Vagina (tissue), 2 donors: ENCODE results near the gene PLXDC1. TPM values are rescaled to one million over a fixed set of nuclear protein-coding genes. Genes with fewer than 3 reads are reported as not detected.
"Not testable (repeated sequence)": the region's sequence is repeated elsewhere in the genome, so short reads cannot be mapped to it uniquely, and the experiment has no call there.

Experiments
- DNase-seq, 2 donors: peaks; one replicate each; pipeline ENCODE4 v3.0.0-alpha.2; 2017; ENCODE audit errors: extremely low spot score in 2 of 2
- H3K27ac ChIP-seq: fragments of 200-600 bp; sonication (generic); one replicate; pipeline ENCODE4 v1.5.1; 2019
- H3K27me3 ChIP-seq: fragments of 200-600 bp; sonication (generic); one replicate; pipeline ENCODE4 v1.5.1; 2019
- H3K36me3 ChIP-seq, 2 donors: fragments of 200-600 bp; sonication (generic); one replicate each; pipeline ENCODE4 v1.5.1; 2017 to 2019
- H3K4me1 ChIP-seq: fragments of 200-600 bp; sonication (generic); one replicate; pipeline ENCODE4 v1.5.1; 2019
- H3K4me3 ChIP-seq, 2 donors: fragments of 200-600 bp; sonication (generic); 1 replicate in 1 of 2; 2 replicates in 1 of 2; pipeline ENCODE4 v1.5.1; 2016 to 2019
- H3K9me3 ChIP-seq: fragments of 200-600 bp; sonication (generic); one replicate; pipeline ENCODE4 v1.5.1; 2019
- CTCF ChIP-seq, 3 experiments: fragments of 450-650 bp in 2 of 3; fragments of 200-600 bp in 1 of 3; sonication (generic) in 1 of 3; IDR thresholded peaks; one replicate each; pipeline ENCODE4 v1.5.1; 2017 to 2019; ENCODE audit warnings: antibody characterized with exemption in 3 of 3, mild to moderate bottlenecking in 2 of 3, moderate library complexity in 2 of 3
- POLR2A ChIP-seq, 2 donors: fragments of 450-650 bp; IDR thresholded peaks; one replicate each; pipeline ENCODE4 v1.6.1; 2017; ENCODE audit warnings: antibody characterized with exemption in 2 of 2, mild to moderate bottlenecking in 2 of 2, moderate library complexity in 2 of 2
- POLR2AphosphoS5 ChIP-seq, 2 donors: sonication (generic); formaldehyde crosslinking; IDR thresholded peaks; one replicate each; pipeline ENCODE4 v1.9.0; 2017; ENCODE audit warnings: antibody characterized with exemption in 2 of 2, mild to moderate bottlenecking in 2 of 2, low read depth in 1 of 2; ENCODE audit not compliant: insufficient read depth in 1 of 2
- intact Hi-C: fragments of 100-400 bp; cut with DNase I; formaldehyde crosslinking; loops from one replicate; pipeline ENCODE4 v1.15.1; 2023
- total RNA-seq: library from RNA; depleted of rRNA; stranded (reverse); fragments of >200 nt; gene quantifications from one replicate; pipeline ENCODE4 v1.2.3, GENCODE V29; 2016

The PLXDC1 gene
- total RNA-seq, 1 donor from 2014 or later = 6.6 TPM

GRCh38 chr17:39051001-39051585 is 100.3 kb downstream of the PLXDC1 start:
- intact Hi-C loops = no loop called here
- no peaks in the 10 kb centered on the region for H3K27me3 ChIP-seq
- H3K4me3 ChIP-seq = no peak overlapping the region
- DNase-seq = no peak
- H3K27ac ChIP-seq = no peak overlapping the region
- TF ChIP-seq POLR2A (IDR thresholded peaks at IDR 0.05) (no peak), CTCF (IDR thresholded peaks at IDR 0.05) (no peak), POLR2AphosphoS5 (IDR thresholded peaks at IDR 0.05; ENCODE audit: insufficient read depth in 1 of 2, low read depth in 1 of 2) (no peak)
- H3K4me1 ChIP-seq = no peaks in the 10 kb centered on the region
- no peaks in the 10 kb centered on the region for H3K36me3 ChIP-seq
- H3K9me3 ChIP-seq = peaks cover 11% of the 10 kb centered on the region

- H3K36me3 ChIP-seq = no peaks in the 10 kb centered on the region
- TF ChIP-seq POLR2AphosphoS5 (IDR thresholded peaks at IDR 0.05; ENCODE audit: insufficient read depth in 1 of 2, low read depth in 1 of 2) = no peak
- no peak for TF ChIP-seq CTCF (IDR thresholded peaks at IDR 0.05)
- TF ChIP-seq POLR2A (IDR thresholded peaks at IDR 0.05) = no peak
- H3K4me3 ChIP-seq = no peak overlapping the region
- DNase-seq = no peak
- no peak overlapping the region for H3K27ac ChIP-seq
- peaks cover 13% of the 10 kb centered on the region for H3K9me3 ChIP-seq
- no peaks in the 10 kb centered on the region for H3K4me1 ChIP-seq
- H3K27me3 ChIP-seq = no peaks in the 10 kb centered on the region
- intact Hi-C loops = no loop called here
Observed at GRCh38 chr17:39045948-39046679, 105.3 kb downstream of the PLXDC1 start.

GRCh38 chr17:39036009-39036408 is 115.4 kb downstream of the PLXDC1 start:
- Histone ChIP-seq H3K36me3 (no peaks in the 10 kb centered on the region), H3K4me3 (no peak overlapping the region), H3K27me3 (no peaks in the 10 kb centered on the region), H3K4me1 (no peaks in the 10 kb centered on the region), H3K27ac (no peak overlapping the region), H3K9me3 (no peaks in the 10 kb centered on the region)
- TF ChIP-seq POLR2A (IDR thresholded peaks at IDR 0.05) (no peak), POLR2AphosphoS5 (IDR thresholded peaks at IDR 0.05; ENCODE audit: insufficient read depth in 1 of 2, low read depth in 1 of 2) (no peak), CTCF (IDR thresholded peaks at IDR 0.05) (no peak)
- intact Hi-C loops = no loop called here
- DNase-seq = no peak

- H3K4me3 ChIP-seq, intact Hi-C loops, H3K27me3 ChIP-seq, H3K36me3 ChIP-seq, H3K4me1 ChIP-seq, H3K9me3 ChIP-seq, H3K27ac ChIP-seq, DNase-seq: not testable (repeated sequence)
Observed at GRCh38 chr17:39035578-39035977, 115.9 kb downstream of the PLXDC1 start.

- no peaks in the 10 kb centered on the region for H3K9me3 ChIP-seq
- no peak overlapping the region for H3K27ac ChIP-seq
- H3K27me3 ChIP-seq = no peaks in the 10 kb centered on the region
- H3K4me3 ChIP-seq = no peak overlapping the region
- no peaks in the 10 kb centered on the region for H3K36me3 ChIP-seq
- DNase-seq = no peak
- peaks cover 12% of the 10 kb centered on the region for H3K4me1 ChIP-seq
- TF ChIP-seq POLR2AphosphoS5 (IDR thresholded peaks at IDR 0.05; ENCODE audit: insufficient read depth in 1 of 2, low read depth in 1 of 2) = no peak
- TF ChIP-seq CTCF (IDR thresholded peaks at IDR 0.05) = no peak
- no peak for TF ChIP-seq POLR2A (IDR thresholded peaks at IDR 0.05)
- intact Hi-C loops = no loop called here
Observed at GRCh38 chr17:39028690-39029089, 122.7 kb downstream of the PLXDC1 start.
